GM19395 (cell line): Measurements from ENCODE around the gene OR10A4.
"Not testable (repeated sequence)": the region's sequence is repeated elsewhere in the genome, so short reads cannot be mapped to it uniquely, and the experiment has no call there.

Source experiments
- ATAC-seq: cut with Tn5 transposase; IDR thresholded peaks from one replicate; pipeline ENCODE4 v1.9.1; 2021; ENCODE audit warnings: mild to moderate bottlenecking, moderate library complexity; ENCODE audit not compliant: unreplicated experiment

Gene OR10A4

GRCh38 chr11:6895010-6895409 lies 18.6 kb downstream of the OR10A4 start:
- ATAC-seq = peak; percentile 97

DNA sequence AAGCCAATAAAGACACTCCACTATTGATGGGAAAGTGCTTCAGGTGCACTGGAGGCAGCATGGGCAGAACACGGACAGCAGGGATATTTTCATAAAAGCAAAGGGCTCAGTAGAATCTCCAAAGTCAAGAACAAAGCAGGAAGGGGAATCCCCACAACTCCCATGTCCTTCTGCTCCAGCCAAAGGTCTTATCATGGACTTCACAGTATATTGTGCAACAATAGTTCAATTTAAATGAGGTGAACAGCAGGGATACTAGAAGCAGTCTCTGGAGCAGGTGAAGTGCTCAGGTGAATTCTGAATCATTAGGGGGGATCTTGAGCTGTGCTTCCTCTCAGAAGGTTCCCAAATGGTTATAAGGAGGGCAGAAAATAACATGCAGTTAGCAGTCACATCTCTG lies 22.5 kb downstream of the OR10A4 start:
- no peak for ATAC-seq

DNA sequence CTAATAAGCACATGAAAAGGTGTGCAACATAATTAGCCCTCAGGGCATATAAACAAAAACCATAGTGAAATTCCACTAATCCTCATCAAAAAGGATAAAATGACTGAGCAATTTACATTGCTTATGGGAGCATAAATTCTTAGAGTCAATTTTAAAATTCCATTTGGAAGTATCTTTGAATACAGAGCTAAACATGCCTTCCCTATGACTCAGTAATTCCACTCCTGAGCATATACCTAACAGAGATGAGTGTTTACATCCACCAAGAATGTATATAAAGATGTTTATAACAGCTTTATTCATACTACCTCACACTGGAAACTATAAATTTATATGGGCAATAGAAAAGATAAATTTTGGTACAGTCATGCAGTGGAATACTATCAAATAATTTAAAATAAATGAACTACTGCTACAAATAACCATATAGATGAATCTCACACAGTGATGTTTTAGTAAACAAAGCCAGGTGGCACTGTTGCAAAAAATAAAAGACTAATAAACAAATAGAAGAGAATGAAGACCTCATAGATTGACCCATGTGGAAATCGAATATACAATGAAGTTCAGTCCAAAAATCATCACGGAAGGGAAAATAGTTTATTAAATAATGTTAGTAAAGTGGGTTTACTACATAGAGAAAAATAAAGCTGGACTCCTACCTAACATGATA lies 24.0 kb downstream of the OR10A4 start:
- no peak for ATAC-seq

DNA sequence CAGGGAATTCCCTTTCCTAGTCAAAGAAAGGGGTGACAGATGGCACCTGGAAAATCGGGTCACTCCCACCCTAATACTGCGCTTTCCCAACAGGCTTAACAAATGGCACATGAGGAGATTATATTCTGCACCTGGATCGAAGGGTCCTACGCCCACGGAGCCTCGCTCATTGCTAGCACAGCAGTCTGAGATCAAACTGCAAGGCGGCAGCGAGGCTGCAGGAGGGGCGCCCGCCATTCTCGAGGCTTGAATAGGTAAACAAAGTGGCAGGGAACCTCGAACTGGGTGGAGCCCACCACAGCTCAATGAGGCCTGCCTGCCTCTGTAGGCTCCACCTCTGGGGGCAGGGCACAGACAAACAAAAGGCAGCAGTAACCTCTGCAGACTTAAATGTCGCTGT lies 28.4 kb downstream of the OR10A4 start:
- ATAC-seq = not testable (repeated sequence)

- no peak for ATAC-seq
Observed at GRCh38 chr11:6911378-6911777, 35.0 kb downstream of the OR10A4 start.

DNA sequence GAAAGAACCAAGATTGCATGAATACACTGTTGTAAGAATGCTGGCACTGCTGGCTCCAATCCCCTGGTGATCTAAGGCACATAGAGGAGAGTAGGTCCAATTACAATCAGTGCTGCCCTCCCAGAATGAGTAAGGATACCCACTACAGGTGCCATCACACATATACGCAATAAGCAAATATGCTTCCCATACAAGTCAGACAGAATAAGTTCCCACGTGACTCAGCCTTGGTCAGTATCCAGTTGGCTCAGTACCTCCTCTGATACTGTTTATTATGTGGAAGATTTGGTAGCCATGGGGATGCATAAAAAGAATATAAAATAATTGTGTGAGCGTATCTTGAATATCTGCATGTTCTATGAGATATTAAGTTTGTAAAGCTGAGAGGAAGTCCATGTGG lies 35.5 kb downstream of the OR10A4 start:
- ATAC-seq = no peak

- ATAC-seq = no peak
Observed at GRCh38 chr11:6919698-6920097, 43.3 kb downstream of the OR10A4 start.

DNA sequence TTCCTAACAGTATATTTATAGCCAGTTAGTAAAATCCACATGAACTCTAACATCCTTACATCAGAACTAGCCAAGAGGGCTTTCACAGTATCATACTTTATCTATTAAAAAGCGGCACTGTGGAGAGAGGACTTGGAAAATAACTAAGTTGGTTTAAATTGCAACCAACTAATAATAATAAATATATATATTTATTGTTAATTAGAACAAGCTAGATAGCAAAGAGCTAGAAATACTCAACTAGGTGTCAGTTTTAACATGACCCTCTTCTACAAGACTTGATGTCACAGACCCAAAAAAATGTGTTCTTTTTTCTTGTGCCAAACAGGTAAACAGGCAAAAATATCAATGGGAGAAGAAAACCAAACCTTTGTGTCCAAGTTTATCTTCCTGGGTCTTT lies 44.3 kb downstream of the OR10A4 start, which contains the start of gene OR2D3:
TSS of gene OR2D3 (plus strand) at position 301 of the 400 bp plus-strand sequence. CDS start at position 301, 0 bp downstream.
- no peak for ATAC-seq

- no peak for ATAC-seq
Observed at GRCh38 chr11:6925007-6925577, 48.7 kb downstream of the OR10A4 start.

DNA sequence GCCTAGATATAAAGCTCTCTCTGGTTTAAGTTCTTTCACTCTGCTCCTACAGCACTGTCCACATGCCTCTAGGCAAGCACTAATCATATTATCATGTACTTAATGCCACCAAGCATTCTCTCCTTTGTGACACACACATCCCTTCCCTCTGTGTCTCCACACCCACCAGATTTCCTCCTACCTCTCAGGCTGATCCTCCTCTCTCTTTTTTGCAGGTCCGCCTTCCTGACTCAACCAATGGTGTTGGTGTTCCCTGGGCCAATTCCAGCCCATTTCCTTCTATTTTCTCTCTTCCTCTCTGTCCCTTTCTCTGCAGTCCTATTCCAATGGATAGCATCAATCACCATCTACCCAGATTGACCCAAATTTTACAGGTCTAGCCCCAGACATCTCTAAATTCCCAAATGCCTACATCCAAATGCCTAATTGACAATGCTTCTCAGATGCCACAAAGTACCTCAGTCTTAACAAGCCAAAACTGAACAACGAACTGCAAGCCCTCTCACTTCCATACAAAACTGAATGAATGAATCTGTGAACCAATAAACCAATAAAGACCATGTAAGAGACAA lies 49.3 kb downstream of the OR10A4 start:
- ATAC-seq = peak; percentile 24

DNA sequence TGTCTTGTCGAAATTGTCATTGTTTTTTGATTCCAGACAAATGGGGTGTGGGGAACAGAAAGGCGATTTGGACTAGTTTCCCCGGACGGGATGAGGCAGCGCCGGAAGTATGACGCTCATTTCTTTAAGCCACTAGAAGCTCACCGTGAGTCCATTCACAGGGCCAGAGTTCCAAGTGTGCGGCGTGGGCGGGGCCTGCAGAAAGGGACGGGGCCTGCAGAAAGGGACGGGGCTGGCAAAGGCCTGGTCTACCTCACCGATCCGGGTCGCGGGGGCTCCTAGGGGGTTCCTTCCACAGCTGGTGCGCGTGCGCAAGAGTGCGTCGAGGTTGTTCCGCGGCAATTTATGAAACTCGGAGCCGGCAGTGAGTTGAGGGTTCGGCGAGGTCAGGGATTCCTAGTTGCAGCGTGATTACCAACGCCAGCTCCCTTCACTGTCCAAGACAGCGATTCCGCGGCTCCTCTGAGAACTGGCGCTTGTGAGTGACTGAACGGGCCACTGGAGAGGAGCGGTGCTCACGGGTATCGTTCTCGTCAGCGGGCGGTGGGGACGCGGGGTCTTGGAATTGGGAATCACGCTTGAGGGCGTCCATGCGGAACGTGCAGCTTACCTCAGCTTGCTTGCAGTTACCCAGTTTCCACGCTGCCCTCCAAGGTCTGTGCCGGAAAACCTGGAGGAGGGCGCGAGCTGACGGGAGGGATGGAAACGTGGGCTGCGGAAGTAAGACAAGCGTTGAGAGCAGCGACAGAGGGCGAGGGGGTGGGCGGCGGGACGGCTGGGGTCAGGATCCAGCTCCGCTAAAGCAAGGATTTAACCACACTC lies 50.0 kb downstream of the OR10A4 start, which contains the start of gene ZNF215:
TSS of gene ZNF215 (plus strand) at position 219 of the 822 bp plus-strand sequence. CDS start 5,847 bp downstream, outside the sequence.
- peak; percentile 72 for ATAC-seq

- ATAC-seq = peak; percentile 78
Observed at GRCh38 chr11:6927030-6927617, 50.7 kb downstream of the OR10A4 start.
